Chondrocyte (in vitro differentiated cells): ENCODE results near the gene CCDC39. TPM values are rescaled to one million over a fixed set of nuclear protein-coding genes. Genes with fewer than 3 reads are reported as not detected.

ENCODE experiments used
- DNase-seq: peaks from one replicate; pipeline ENCODE4 v3.0.0; 2021; ENCODE audit warnings: mixed read lengths, low spot score
- H3K27ac Mint-ChIP-seq: one replicate; pipeline ENCODE4 v1.8.0; 2021; ENCODE audit warnings: mild to moderate bottlenecking, moderate library complexity, mixed read lengths; ENCODE audit not compliant: unreplicated experiment
- H3K27me3 Mint-ChIP-seq: 2 replicates; pipeline ENCODE4 v1.8.0; 2021; ENCODE audit warnings: low read depth, mixed read lengths
- H3K36me3 Mint-ChIP-seq: 2 replicates; pipeline ENCODE4 v1.8.0; 2021; ENCODE audit warnings: low read depth, mixed read lengths
- H3K4me1 Mint-ChIP-seq: 2 replicates; pipeline ENCODE4 v1.8.0; 2021; ENCODE audit warnings: low read depth, mild to moderate bottlenecking, mixed read lengths
- H3K4me3 Mint-ChIP-seq: one replicate; pipeline ENCODE4 v1.8.0; 2021; ENCODE audit warnings: mild to moderate bottlenecking, moderate library complexity, mixed read lengths; ENCODE audit not compliant: unreplicated experiment
- H3K9me3 Mint-ChIP-seq: 2 replicates; pipeline ENCODE4 v1.8.0; 2021; ENCODE audit warnings: low read depth, mixed read lengths
- CTCF ChIP-seq: fragments of 200-600 bp; sonication (generic); IDR thresholded peaks from 2 replicates; pipeline ENCODE4 v1.5.0; 2021; ENCODE audit warnings: antibody characterized with exemption, mild to moderate bottlenecking, moderate library complexity
- total RNA-seq: library from RNA; stranded (reverse); gene quantifications from 3 replicates; pipeline ENCODE4 v1.2.1, GENCODE V29; 2021

The CCDC39 gene
- total RNA-seq, 1 donor from 2014 or later: not detected

- no peaks in the 10 kb centered on the region for H3K36me3 Mint-ChIP-seq
- no peaks in the 10 kb centered on the region for H3K4me1 Mint-ChIP-seq
- no peak overlapping the region for H3K27ac Mint-ChIP-seq
- no peak for TF ChIP-seq CTCF
- H3K4me3 Mint-ChIP-seq: no peak overlapping the region
- no peaks in the 10 kb centered on the region for H3K9me3 Mint-ChIP-seq
- peaks cover 2% of the 10 kb centered on the region for H3K27me3 Mint-ChIP-seq
- no peak for DNase-seq
These were observed 103.7 kb downstream of the CCDC39 start for GRCh38 chr3:180575571-180575970.

- no peaks in the 10 kb centered on the region for H3K36me3 Mint-ChIP-seq
- H3K27me3 Mint-ChIP-seq: peaks cover 4% of the 10 kb centered on the region
- TF ChIP-seq CTCF: no peak
- no peaks in the 10 kb centered on the region for H3K4me1 Mint-ChIP-seq
- no peaks in the 10 kb centered on the region for H3K9me3 Mint-ChIP-seq
- DNase-seq: no peak
- no peak overlapping the region for H3K27ac Mint-ChIP-seq
- H3K4me3 Mint-ChIP-seq: no peak overlapping the region
These were observed 107.3 kb downstream of the CCDC39 start for GRCh38 chr3:180571831-180572598.

GRCh38 chr3:180570238-180570637, 109.1 kb downstream of the CCDC39 start:
- Mint-ChIP-seq H3K9me3 (no peaks in the 10 kb centered on the region), H3K4me1 (no peaks in the 10 kb centered on the region), H3K4me3 (no peak overlapping the region), H3K36me3 (no peaks in the 10 kb centered on the region), H3K27ac (no peak overlapping the region), H3K27me3 (peaks cover 5% of the 10 kb centered on the region)
- no peak for DNase-seq
- TF ChIP-seq CTCF: no peak

- H3K4me3 Mint-ChIP-seq: no peak overlapping the region
- no peaks in the 10 kb centered on the region for H3K36me3 Mint-ChIP-seq
- no peak for DNase-seq
- peaks cover 5% of the 10 kb centered on the region for H3K27me3 Mint-ChIP-seq
- no peaks in the 10 kb centered on the region for H3K4me1 Mint-ChIP-seq
- H3K9me3 Mint-ChIP-seq: peaks cover 7% of the 10 kb centered on the region
- H3K27ac Mint-ChIP-seq: no peak overlapping the region
- TF ChIP-seq CTCF: no peak
These were observed 114.6 kb downstream of the CCDC39 start for GRCh38 chr3:180564676-180565075.

Other genes starting within 250 kb of the CCDC39 start
- 36.9 to 51.9 TPM (median 37.7 TPM) in 3 replicates for gene TTC14, start 77.3 kb downstream of the CCDC39 start, total RNA-seq
- 118 to 121 TPM (median 120 TPM) in 3 replicates for gene FXR1, start 233.2 kb upstream of the CCDC39 start, total RNA-seq